Lung (tissue), 12 donors: ENCODE results near the gene SMAP1. TPM values are rescaled to one million over a fixed set of nuclear protein-coding genes. Genes with fewer than 3 reads are reported as not detected.

Experiments used
- ATAC-seq: fragments of 200-7000 bp; cut with Tn5 transposase; one replicate; pipeline ENCODE4 v1.9.1; 2020; ENCODE audit warnings: moderate number of reproducible peaks; ENCODE audit not compliant: insufficient read depth, low FRiP score
- DNase-seq, 3 donors: peaks; one replicate each; pipeline ENCODE4 v3.0.0-alpha.2; 2013 to 2017
- H3K27ac ChIP-seq, 2 donors: one replicate each; pipeline ENCODE4 v1.5.1; 2013; ENCODE audit warnings: mild to moderate bottlenecking in 2 of 2, moderate library complexity in 2 of 2, control low read depth in 1 of 2, inconsistent platforms in 1 of 2, low read depth in 1 of 2, low read length in 1 of 2
- H3K27me3 ChIP-seq, 3 donors: one replicate each; pipeline ENCODE4 v1.5.1; 2013; ENCODE audit warnings: low read length in 2 of 3; ENCODE audit not compliant: control insufficient read depth in 3 of 3, insufficient read depth in 3 of 3
- H3K36me3 ChIP-seq, 4 donors: one replicate each; pipeline ENCODE4 v1.5.1; 2013; ENCODE audit warnings: low read length in 4 of 4, mild to moderate bottlenecking in 1 of 4, moderate library complexity in 1 of 4; ENCODE audit not compliant: control insufficient read depth in 4 of 4, insufficient read depth in 4 of 4
- H3K4me1 ChIP-seq, 5 donors: one replicate each; pipeline ENCODE4 v1.5.1; 2013; ENCODE audit warnings: low read length in 5 of 5, mild to moderate bottlenecking in 2 of 5, moderate library complexity in 1 of 5; ENCODE audit not compliant: control insufficient read depth in 5 of 5, insufficient read depth in 5 of 5
- H3K4me3 ChIP-seq: one replicate; pipeline ENCODE4 v1.5.1; 2013; ENCODE audit warnings: mild to moderate bottlenecking, control low read depth, moderate library complexity
- H3K9ac ChIP-seq, 2 donors: one replicate each; pipeline ENCODE4 v1.5.1; 2013; ENCODE audit warnings: low read length in 2 of 2, control low read depth in 1 of 2; ENCODE audit not compliant: insufficient read depth in 1 of 2
- H3K9me3 ChIP-seq, 4 donors: one replicate each; pipeline ENCODE4 v1.5.1; 2013; ENCODE audit warnings: low read length in 3 of 4, mild to moderate bottlenecking in 1 of 4, moderate library complexity in 1 of 4; ENCODE audit not compliant: control insufficient read depth in 4 of 4, insufficient read depth in 3 of 4
- WGBS, 2 donors: extraction: QIAGEN DNeasy Blood & Tissue Kit; methylation state at CpG; one replicate each; pipeline ENCODE4 v1.1.7; 2013; 5-methylcytosine and 5-hydroxymethylcytosine counted together
- polyA plus RNA-seq, 2 donors: library from polyadenylated mRNA; stranded (reverse); fragments of 200-250 nt; gene quantifications; one replicate each; pipeline ENCODE4 v1.2.1, GENCODE V29; 2013
- total RNA-seq, 2 donors: library from RNA; depleted of rRNA in 1 of 2; stranded (reverse); fragments of >200 nt in 1 of 2; gene quantifications; one replicate each; pipeline ENCODE4 v1.2.1, GENCODE V29; 2014 to 2021
- TF ChIP-seq, protein P1 (sequence below): IDR thresholded peaks from 2 replicates; pipeline ENCODE4 v1.5.1; 2012; ENCODE audit warnings: mild to moderate bottlenecking; ENCODE audit errors: control extremely low read depth, extremely low read depth
- donor health status: control.
- donor health status: control.
- donor health status: Bipolar disorder and iron deficiency.
- donor health status: healthy.
- donor health status: DM: yes; HTN: yes; CAD: no.

The SMAP1 gene
- total and polyA plus RNA-seq, 4 donors, result 16.5 to 31.8 (median 19.6) TPM

DNA sequence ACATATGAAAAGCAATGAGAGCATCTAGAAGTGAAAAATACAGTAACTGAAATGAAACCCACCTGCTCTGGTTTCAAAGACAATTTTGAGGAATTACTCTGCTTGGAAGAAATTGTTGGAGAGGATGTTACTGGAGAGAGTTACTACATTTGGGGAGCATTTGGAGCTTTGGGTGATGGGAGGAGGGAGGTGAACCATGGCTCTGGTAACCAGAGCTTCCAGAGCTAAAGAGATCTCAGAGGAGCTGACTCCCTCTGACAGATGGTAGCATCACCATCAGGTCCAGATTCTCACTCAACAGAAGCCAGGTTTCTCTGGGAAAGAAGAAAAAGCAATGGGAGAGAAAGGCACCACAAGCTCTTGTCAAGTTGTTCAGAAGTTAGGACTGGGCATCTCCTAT is 42.2 kb upstream of the SMAP1 start:
- DNase-seq (no peak), ATAC-seq (no peak)
- Histone ChIP-seq H3K9ac (no peak overlapping the region), H3K27me3 (no peaks in the 10 kb centered on the region), H3K27ac (no peak overlapping the region), H3K9me3 (no peaks in the 10 kb centered on the region), H3K4me3 (no peak overlapping the region), H3K4me1 (no peaks in the 10 kb centered on the region), H3K36me3 (no peaks in the 10 kb centered on the region)
- TF ChIP-seq, protein P1, sequence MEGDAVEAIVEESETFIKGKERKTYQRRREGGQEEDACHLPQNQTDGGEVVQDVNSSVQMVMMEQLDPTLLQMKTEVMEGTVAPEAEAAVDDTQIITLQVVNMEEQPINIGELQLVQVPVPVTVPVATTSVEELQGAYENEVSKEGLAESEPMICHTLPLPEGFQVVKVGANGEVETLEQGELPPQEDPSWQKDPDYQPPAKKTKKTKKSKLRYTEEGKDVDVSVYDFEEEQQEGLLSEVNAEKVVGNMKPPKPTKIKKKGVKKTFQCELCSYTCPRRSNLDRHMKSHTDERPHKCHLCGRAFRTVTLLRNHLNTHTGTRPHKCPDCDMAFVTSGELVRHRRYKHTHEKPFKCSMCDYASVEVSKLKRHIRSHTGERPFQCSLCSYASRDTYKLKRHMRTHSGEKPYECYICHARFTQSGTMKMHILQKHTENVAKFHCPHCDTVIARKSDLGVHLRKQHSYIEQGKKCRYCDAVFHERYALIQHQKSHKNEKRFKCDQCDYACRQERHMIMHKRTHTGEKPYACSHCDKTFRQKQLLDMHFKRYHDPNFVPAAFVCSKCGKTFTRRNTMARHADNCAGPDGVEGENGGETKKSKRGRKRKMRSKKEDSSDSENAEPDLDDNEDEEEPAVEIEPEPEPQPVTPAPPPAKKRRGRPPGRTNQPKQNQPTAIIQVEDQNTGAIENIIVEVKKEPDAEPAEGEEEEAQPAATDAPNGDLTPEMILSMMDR, result no peak

DNA sequence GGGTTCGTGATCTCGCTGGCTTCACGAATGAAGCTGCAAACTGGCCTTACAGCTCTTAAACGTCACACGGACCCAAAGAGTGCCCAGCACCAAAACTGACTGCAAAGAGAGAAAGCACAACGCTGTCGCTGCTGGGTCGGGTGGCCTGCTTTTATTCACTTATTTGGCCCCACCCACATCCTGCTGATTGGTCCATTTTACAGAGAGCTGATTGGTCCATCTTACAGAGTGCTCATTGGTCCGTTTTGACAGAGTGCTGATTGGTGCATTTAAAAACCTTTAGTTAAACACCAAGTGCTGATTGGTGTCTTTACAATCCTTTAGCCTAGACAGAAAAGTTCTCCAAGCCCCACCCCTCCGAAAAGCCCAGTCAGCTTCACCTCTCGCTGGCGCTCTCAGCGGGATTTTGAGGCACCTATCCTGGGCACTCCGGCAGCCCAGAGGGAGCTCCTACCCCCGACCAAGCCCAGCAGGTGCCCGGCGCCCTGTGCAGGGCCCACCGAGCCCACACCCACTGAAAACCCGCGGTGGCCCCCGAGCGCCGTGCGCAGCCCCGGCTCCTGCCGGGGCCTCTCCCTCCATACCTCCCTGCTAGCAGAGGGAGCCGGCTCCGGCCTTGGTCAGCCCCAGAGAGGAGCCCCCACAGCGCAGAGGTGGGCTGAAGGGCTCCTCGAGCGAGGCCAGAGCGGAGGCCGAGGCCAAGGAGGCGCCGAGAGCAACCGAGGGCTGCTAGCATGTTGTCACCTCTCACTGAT is 40.0 kb upstream of the SMAP1 start:
- Histone ChIP-seq H3K27ac (no peak overlapping the region), H3K4me3 (no peak overlapping the region), H3K9ac (no peak overlapping the region), H3K4me1 (no peaks in the 10 kb centered on the region), H3K9me3 (no peaks in the 10 kb centered on the region), H3K27me3 (no peaks in the 10 kb centered on the region), H3K36me3 (no peaks in the 10 kb centered on the region)
- TF ChIP-seq, protein P1, result no peak
- no peak for DNase-seq
- WGBS, 2 donors, result 96 to 98% methylated on average over 36 of the region's 36 CpGs
- no peak for ATAC-seq

DNA sequence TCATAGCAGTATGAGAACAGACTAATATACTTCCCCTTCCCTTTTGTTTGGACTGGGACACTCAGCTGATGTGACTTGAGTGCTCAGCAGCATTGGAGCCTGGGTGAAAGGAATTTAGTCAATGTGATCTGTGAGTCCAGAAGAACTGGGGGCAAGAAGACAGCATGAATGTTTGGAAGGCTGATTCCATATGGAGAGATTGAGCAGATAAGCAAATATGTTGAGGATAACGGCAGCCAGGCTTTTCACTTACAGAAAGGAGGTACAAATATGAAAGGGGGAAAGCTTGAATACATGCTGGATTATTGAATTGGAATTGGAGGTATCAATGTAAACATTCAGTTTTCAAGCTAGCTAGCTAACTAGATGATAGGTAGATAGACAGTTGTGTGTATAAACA is 37.8 kb upstream of the SMAP1 start:
- ATAC-seq (no peak), DNase-seq (no peak)
- H3K4me1 ChIP-seq, result no peaks in the 10 kb centered on the region
- H3K36me3 ChIP-seq, result no peaks in the 10 kb centered on the region
- H3K4me3 ChIP-seq, result no peak overlapping the region
- no peak overlapping the region for H3K9ac ChIP-seq
- H3K27me3 ChIP-seq, result no peaks in the 10 kb centered on the region
- TF ChIP-seq, protein P1, result no peak
- no peak overlapping the region for H3K27ac ChIP-seq
- WGBS, 2 donors, result 57 to 64% methylated on average over 1 of the region's 1 CpG
- no peaks in the 10 kb centered on the region for H3K9me3 ChIP-seq

DNA sequence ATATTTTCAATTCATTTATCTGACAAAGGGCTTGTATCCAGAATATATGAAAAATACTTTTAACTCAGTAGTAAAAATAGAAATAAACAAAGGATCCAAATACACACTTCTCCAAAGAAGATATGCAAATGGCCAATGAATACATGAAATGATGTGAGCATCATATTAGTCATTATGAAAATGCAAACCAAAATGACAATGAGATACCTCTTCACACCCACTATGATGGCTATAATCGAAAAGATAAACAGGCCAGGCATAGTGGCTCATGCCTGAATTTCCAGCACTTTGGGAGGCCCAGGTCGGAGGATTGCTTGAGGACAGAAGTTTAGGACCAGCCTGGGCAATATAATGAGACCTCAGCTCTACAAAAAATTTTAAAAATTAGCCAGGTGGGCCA is 33.8 kb upstream of the SMAP1 start:
- 64 to 92% methylated on average over 2 of the region's 2 CpGs for WGBS, 2 donors
- no peak overlapping the region for H3K4me3 ChIP-seq
- H3K9ac ChIP-seq, result no peak overlapping the region
- no peak for DNase-seq
- no peaks in the 10 kb centered on the region for H3K9me3 ChIP-seq
- no peaks in the 10 kb centered on the region for H3K4me1 ChIP-seq
- no peaks in the 10 kb centered on the region for H3K27me3 ChIP-seq
- H3K36me3 ChIP-seq, result no peaks in the 10 kb centered on the region
- TF ChIP-seq, protein P1, result no peak
- ATAC-seq, result no peak
- no peak overlapping the region for H3K27ac ChIP-seq
